Measurements from ENCODE around the gene TFDP1. TPM values are rescaled to one million over a fixed set of nuclear protein-coding genes. Genes with fewer than 3 reads are reported as not detected.
A peak's percentile ranks its signal among the peaks of the same experiment; 100 is the strongest.

Gene TFDP1
- total and polyA plus RNA-seq, 2 donors (not counting 1 experiment from before 2014, with no cell fraction given) = 44.8 to 115 TPM

DNA sequence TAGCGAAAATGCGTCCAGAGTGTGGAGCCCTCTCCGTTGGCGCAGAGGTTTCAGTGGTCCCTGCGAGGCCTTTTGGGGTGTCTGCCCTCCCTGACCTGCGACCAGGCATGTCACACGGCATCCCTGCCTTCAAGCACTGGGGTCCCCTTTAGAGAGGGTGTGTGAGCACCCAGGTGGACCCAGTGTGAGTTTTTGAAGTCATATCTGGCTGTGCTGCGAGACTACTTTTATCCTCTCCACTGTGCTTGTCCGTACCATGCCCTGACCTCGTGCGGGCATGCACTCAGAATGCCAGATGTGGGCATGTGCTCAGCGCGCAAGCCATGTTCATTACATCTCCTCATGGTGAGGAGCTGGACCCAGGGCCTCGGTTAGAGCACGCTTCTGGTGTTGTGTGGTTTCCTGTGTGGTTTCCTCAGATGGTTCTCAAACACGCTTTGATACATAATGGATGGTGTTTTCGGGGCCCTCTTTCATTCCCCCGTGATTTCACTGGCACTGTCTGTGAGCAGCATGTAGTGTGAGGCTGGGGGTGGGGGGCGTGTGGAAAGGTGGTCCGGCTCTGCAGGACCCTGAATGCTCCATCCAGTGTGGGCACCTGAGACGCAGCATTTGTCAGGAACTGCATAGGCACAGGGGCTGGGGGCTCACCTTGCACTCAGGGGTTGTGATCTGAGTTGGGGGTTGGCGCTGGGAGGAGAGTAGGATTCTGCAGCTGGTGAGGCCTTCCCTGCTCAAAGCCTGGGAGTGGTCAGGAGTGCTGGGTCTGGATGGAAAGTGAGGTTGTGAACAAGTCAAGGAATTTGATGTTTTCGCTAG is 2.3 kb downstream of the TFDP1 start:
- Histone ChIP-seq H3K27me3 (ENCODE audit: control insufficient read depth, insufficient read depth, low read length) (no peaks in the 10 kb centered on the region), H3K27ac (ENCODE audit: insufficient read depth, low read length) (no peak overlapping the region), H3K36me3 (ENCODE audit: control insufficient read depth, insufficient read depth, low read length) (peaks cover 13% of the 10 kb centered on the region), H3K4me2 (ENCODE audit: extremely low read depth, insufficient read depth, low read length) (peak overlapping the region; percentile 69), H3K79me2 (ENCODE audit: control insufficient read depth, insufficient read depth, low read length) (peaks cover 54% of the 10 kb centered on the region), H3K4me3 (replicated peaks in 1 of 4; ENCODE audit: control extremely low read depth in 1 of 4, insufficient read depth in 1 of 4, low read depth in 3 of 4, low read length in 4 of 4) (no peak overlapping the region), H2AFZ (ENCODE audit: low read length) (no peak overlapping the region), H3K9me3 (ENCODE audit: control insufficient read depth, insufficient read depth, low read depth, low read length) (no peaks in the 10 kb centered on the region), H3K9ac (ENCODE audit: insufficient read depth, low read length) (no peak overlapping the region), H4K20me1 (ENCODE audit: control insufficient read depth, extremely low read depth, insufficient read depth, low read length) (no peaks in the 10 kb centered on the region), H3K4me1 (ENCODE audit: control insufficient read depth, extremely low read depth, insufficient read depth, low read length) (peaks cover 4% of the 10 kb centered on the region)
- TF ChIP-seq, protein P1, sequence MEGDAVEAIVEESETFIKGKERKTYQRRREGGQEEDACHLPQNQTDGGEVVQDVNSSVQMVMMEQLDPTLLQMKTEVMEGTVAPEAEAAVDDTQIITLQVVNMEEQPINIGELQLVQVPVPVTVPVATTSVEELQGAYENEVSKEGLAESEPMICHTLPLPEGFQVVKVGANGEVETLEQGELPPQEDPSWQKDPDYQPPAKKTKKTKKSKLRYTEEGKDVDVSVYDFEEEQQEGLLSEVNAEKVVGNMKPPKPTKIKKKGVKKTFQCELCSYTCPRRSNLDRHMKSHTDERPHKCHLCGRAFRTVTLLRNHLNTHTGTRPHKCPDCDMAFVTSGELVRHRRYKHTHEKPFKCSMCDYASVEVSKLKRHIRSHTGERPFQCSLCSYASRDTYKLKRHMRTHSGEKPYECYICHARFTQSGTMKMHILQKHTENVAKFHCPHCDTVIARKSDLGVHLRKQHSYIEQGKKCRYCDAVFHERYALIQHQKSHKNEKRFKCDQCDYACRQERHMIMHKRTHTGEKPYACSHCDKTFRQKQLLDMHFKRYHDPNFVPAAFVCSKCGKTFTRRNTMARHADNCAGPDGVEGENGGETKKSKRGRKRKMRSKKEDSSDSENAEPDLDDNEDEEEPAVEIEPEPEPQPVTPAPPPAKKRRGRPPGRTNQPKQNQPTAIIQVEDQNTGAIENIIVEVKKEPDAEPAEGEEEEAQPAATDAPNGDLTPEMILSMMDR (conservative IDR thresholded peaks at IDR 0.05 in 1 of 2, IDR thresholded peaks at IDR 0.05 in 1 of 2; ENCODE audit: low read depth in 1 of 2, low read length in 2 of 2) = no peak
- TF ChIP-seq EZH2 (IDR thresholded peaks at IDR 0.05; ENCODE audit: low read length, missing control alignments) = no peak
- DNase-seq (ENCODE audit: low read depth in 2 of 2) = no peak

DNA sequence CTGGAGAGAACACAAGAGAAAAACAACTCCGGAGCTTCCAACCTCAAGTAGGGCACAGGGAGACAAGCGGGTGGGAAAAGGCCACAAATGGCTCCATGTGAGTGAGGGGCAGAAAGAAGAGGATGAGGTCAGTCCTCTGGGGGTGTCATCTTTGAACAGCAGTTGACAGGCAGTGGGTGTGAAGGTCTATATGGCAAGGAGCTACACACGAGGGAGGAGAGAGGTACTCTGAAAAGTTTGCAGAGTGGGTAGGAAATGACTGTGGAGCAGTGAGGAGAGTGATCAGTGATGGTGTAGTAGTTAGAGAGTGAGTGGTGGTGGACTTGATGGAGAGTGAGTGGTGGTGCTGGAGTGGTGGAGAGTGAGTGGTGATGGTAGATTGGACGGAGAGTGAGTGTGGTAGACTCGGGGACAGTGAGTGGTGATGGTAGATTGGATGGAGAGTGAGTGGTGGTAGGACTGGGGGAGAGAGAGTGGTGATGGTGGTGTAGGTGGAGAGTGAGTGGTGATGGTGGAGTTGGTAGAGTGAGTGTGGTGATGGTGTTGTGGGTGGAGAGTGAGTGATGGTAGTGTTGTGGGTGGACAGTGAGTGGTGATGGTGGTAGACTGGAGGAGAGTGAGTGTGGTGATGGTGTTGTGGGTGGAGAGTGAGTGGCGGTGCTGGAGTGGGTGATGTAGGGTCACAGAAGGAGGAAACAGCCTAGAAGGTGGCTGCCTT is 4.0 kb downstream of the TFDP1 start:
- Histone ChIP-seq H3K27ac (ENCODE audit: insufficient read depth, low read length) (no peak overlapping the region), H3K9me3 (ENCODE audit: control insufficient read depth, insufficient read depth, low read depth, low read length) (no peaks in the 10 kb centered on the region), H3K27me3 (ENCODE audit: control insufficient read depth, insufficient read depth, low read length) (no peaks in the 10 kb centered on the region), H3K4me3 (replicated peaks in 1 of 4; ENCODE audit: control extremely low read depth in 1 of 4, insufficient read depth in 1 of 4, low read depth in 3 of 4, low read length in 4 of 4) (no peak overlapping the region), H2AFZ (ENCODE audit: low read length) (no peak overlapping the region), H3K4me2 (ENCODE audit: extremely low read depth, insufficient read depth, low read length) (no peak overlapping the region), H3K79me2 (ENCODE audit: control insufficient read depth, insufficient read depth, low read length) (peaks cover 68% of the 10 kb centered on the region), H3K36me3 (ENCODE audit: control insufficient read depth, insufficient read depth, low read length) (peaks cover 22% of the 10 kb centered on the region), H4K20me1 (ENCODE audit: control insufficient read depth, extremely low read depth, insufficient read depth, low read length) (no peaks in the 10 kb centered on the region), H3K4me1 (ENCODE audit: control insufficient read depth, extremely low read depth, insufficient read depth, low read length) (peaks cover 4% of the 10 kb centered on the region), H3K9ac (ENCODE audit: insufficient read depth, low read length) (no peak overlapping the region)
- DNase-seq (ENCODE audit: low read depth in 2 of 2) = no peak
- TF ChIP-seq, protein P1 (conservative IDR thresholded peaks at IDR 0.05 in 1 of 2, IDR thresholded peaks at IDR 0.05 in 1 of 2; ENCODE audit: low read depth in 1 of 2, low read length in 2 of 2) = no peak
- TF ChIP-seq EZH2 (IDR thresholded peaks at IDR 0.05; ENCODE audit: low read length, missing control alignments) = no peak

DNA sequence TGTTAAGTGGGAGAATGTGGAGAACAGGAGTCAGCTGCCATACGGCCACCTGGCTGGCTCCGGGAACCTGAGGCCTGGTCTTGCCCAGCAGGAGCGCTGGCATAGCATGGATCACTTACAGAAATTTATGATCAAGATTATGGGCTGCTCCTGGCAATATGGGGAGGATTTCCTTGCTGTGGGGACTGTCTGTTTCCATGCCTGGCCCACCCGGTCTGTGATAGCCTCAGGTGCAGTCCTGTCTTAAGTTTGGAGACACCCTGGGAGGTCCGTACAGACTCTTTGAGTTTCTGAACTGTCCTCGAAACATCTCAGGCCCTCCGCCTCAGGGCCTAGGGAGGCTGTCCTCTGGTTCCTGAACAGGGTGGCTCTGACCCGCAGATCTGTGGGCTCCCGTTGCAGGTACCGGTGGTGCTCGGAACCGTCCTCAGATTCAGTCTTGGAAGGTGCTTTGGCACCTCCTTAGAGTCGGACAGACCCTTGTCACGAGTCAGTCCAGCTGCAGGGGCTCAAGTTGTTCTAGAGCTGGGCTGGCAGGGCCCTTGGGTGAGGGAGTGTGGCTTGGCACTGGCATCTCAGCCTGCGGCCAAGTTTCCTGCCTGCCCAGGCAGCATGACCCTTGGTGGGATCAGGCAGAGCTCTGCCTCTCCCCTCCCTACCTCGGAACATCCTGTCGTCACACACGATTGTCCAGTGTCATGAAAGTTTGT is 4.9 kb downstream of the TFDP1 start:
- H3K27me3 ChIP-seq (ENCODE audit: control insufficient read depth, insufficient read depth, low read length) = no peaks in the 10 kb centered on the region
- peaks cover 22% of the 10 kb centered on the region for H3K36me3 ChIP-seq (ENCODE audit: control insufficient read depth, insufficient read depth, low read length)
- peaks cover 75% of the 10 kb centered on the region for H3K79me2 ChIP-seq (ENCODE audit: control insufficient read depth, insufficient read depth, low read length)
- no peaks in the 10 kb centered on the region for H3K9me3 ChIP-seq (ENCODE audit: control insufficient read depth, insufficient read depth, low read depth, low read length)
- no peak overlapping the region for H3K9ac ChIP-seq (ENCODE audit: insufficient read depth, low read length)
- H3K4me3 ChIP-seq (replicated peaks in 1 of 4; ENCODE audit: control extremely low read depth in 1 of 4, insufficient read depth in 1 of 4, low read depth in 3 of 4, low read length in 4 of 4) = no peak overlapping the region
- H3K27ac ChIP-seq (ENCODE audit: insufficient read depth, low read length) = no peak overlapping the region
- TF ChIP-seq EZH2 (IDR thresholded peaks at IDR 0.05; ENCODE audit: low read length, missing control alignments) = no peak
- TF ChIP-seq, protein P1 (conservative IDR thresholded peaks at IDR 0.05 in 1 of 2, IDR thresholded peaks at IDR 0.05 in 1 of 2; ENCODE audit: low read depth in 1 of 2, low read length in 2 of 2) = no peak
- no peak overlapping the region for H2AFZ ChIP-seq (ENCODE audit: low read length)
- DNase-seq (ENCODE audit: low read depth in 2 of 2) = no peak
- H3K4me2 ChIP-seq (ENCODE audit: extremely low read depth, insufficient read depth, low read length) = no peak overlapping the region
- H4K20me1 ChIP-seq (ENCODE audit: control insufficient read depth, extremely low read depth, insufficient read depth, low read length) = no peaks in the 10 kb centered on the region
- H3K4me1 ChIP-seq (ENCODE audit: control insufficient read depth, extremely low read depth, insufficient read depth, low read length) = peaks cover 4% of the 10 kb centered on the region

All from fibroblast of lung (primary cell).